Cardiac fibroblast (primary cell): Measurements from ENCODE around the gene ACTR3.

Experiments used
- DNase-seq, 2 donors: peaks; one replicate each; pipeline versions ENCODE4 v3.0.0 to v3.0.0-alpha.2; 2010; ENCODE audit warnings: low read depth in 2 of 2
- H3K4me3 ChIP-seq, 2 donors: replicated peaks in 1 of 2; 1 replicate in 1 of 2; 2 replicates in 1 of 2; pipeline ENCODE4 v1.5.1; 2011; ENCODE audit warnings: low read depth in 2 of 2, low read length in 2 of 2, mild to moderate bottlenecking in 2 of 2, moderate library complexity in 1 of 2
- TF ChIP-seq, protein P1 (sequence below): IDR thresholded peaks from one replicate; pipeline ENCODE4 v1.5.1; 2011; ENCODE audit warnings: low read depth, mild to moderate bottlenecking, low read length, inconsistent platforms

Gene ACTR3

DNA sequence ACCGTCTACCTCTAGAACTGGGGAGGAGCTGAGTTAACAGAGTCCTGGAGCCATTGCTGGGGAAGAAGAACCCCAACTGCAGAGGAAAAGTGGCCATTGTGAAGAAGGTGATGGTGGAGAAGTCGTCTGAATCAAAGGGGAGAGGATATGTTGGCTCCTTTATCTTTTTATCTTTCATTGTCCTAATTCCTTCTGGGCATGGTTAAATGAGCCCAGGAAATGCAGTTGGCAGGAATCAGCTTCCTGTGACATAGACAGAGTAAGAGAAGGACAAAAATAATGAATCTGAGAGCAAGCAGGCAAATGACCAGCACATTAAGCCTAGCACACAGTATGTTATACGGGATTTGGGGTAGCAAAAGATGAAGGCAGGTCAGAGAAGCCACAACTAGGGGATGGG lies 16.0 kb upstream of the ACTR3 start:
- H3K4me3 ChIP-seq, result no peak overlapping the region
- no peak for DNase-seq
- TF ChIP-seq, protein P1, sequence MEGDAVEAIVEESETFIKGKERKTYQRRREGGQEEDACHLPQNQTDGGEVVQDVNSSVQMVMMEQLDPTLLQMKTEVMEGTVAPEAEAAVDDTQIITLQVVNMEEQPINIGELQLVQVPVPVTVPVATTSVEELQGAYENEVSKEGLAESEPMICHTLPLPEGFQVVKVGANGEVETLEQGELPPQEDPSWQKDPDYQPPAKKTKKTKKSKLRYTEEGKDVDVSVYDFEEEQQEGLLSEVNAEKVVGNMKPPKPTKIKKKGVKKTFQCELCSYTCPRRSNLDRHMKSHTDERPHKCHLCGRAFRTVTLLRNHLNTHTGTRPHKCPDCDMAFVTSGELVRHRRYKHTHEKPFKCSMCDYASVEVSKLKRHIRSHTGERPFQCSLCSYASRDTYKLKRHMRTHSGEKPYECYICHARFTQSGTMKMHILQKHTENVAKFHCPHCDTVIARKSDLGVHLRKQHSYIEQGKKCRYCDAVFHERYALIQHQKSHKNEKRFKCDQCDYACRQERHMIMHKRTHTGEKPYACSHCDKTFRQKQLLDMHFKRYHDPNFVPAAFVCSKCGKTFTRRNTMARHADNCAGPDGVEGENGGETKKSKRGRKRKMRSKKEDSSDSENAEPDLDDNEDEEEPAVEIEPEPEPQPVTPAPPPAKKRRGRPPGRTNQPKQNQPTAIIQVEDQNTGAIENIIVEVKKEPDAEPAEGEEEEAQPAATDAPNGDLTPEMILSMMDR, result no peak

DNA sequence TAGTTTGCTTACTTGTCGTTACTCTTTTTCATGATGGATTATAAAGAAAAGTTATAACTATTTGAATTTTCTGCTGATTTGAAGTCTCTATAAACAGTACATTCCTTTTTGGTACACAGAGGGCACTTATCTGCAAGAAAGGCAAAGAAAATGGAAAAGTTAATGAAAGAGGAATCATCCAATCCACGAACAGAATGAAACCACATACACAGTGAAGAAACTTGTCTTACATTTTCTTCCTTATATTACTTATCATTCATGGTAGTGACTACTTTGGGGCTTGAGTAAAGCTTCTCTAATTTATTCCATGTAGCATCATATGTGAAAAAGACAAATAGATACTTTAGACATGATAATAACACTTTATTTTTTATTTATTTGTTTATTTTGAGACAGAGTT lies 14.8 kb upstream of the ACTR3 start:
- DNase-seq, result no peak
- no peak overlapping the region for H3K4me3 ChIP-seq
- TF ChIP-seq, protein P1, result no peak

DNA sequence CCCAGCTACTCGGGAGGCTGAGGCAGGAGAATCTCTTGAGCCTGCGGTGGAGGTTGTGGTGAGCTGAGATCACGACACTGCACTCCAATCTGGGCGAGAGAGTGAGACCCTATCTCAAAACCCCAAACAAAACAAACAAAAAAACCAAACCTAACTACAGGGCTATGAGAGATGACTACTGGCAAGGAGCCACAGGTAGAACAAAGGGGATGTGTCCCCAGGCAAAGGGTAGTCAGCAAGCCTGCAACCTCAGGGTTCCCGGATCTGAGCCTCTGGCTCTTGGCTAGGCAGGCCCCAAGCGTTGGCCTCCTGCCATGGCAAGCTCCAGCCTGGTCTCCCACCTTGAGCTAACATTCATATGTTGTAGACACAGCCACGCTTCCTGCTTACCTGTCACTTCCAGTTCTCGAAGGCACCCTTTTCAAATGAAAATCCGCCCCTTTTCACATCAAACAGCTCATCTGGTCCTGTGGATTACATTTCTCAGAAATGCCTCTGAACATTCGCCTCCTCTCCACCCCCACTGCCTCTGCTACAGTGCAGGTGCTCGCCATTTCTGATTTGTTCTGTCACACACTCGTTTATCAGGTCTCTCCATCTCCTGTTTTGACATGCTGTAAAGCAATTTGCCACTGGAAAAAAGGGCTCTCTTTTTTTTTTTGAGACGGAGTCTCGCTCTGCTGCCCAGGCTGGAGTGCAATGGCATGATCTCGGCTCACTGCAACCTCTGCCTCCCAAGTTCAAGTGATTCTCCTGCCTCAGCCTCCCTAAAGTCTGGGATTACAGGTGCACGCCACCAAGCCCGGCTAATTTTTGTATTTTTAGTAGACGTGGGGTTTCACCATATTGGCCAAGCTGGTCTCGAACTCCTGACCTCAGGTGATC lies 13.1 kb upstream of the ACTR3 start:
- H3K4me3 ChIP-seq, result no peak overlapping the region
- no peak for DNase-seq
- TF ChIP-seq, protein P1, result no peak

DNA sequence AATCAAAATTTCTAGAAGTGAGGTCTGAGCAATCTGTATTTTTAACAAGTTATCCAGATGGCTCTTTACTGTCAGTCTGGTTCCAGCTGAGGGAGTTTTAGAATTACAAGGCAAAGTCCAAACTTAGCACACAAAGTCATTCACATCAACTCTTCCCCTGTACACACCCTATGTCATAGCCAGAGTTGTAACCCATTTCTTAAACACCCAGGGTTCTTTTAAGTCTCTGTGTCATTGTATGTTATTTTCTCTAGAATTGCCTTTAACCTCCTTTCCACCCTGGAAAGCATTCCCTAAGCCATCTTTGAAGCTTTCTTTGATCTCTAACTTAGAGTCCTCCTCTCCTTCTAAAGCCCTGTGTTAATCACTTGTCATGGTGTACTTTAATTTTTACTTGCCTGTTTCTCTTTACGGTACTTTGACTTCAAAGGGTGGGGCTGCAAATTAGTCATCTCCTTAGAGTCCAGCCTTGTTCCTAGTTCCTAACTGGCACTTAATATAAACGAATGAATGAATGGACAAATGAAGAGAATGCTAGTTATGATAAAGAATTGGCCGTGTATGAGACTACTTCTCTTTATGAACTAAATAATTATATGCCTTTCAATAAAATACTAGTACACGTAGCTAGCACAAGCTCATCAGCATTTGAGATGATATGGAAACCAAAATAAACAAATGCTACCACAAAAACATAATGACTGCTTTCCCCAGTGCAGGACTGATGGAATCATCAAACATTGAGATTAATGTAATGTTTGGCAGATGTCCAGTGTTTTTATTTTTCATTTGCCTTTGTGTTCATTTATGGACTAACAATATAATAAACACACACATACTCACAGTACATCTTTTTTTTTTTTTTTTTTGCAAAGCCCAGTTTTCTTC lies 11.9 kb upstream of the ACTR3 start:
- TF ChIP-seq, protein P1, result no peak
- DNase-seq, result peak; percentile 41 to 74
- H3K4me3 ChIP-seq, result no peak overlapping the region

GRCh38 chr2:113878743-113879142 lies 11.1 kb upstream of the ACTR3 start:
- DNase-seq, result no peak
- TF ChIP-seq, protein P1, result no peak

DNA sequence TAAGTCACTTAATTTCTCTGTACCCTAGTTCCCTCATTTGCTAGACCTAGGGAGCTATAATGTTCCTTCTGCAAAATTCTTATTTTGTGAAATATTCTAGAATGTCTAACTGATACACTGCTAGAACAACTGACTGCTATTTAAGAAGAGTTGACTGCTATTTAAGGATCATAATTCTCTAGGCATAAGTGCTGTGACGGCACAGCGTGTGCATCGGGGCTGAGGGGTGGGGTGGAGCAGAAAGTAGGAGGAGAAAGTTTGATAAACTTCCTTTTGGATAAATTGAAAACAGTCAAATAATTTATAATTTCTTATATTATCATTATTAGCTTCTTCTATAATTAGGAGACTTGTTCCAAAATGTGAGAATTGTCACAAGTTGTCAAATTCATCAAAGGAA lies 10.4 kb upstream of the ACTR3 start:
- H3K4me3 ChIP-seq, result no peak overlapping the region
- DNase-seq, result no peak
- TF ChIP-seq, protein P1, result no peak

More at GRCh38 chr2:113878743-113879142, 11.1 kb upstream of the ACTR3 start:
- no peak overlapping the region for H3K4me3 ChIP-seq
